AG04449 (cell line): ENCODE results near the gene HOXA6.

Experiments
- CTCF ChIA-PET: fragments of 350-600 bp; formaldehyde crosslinking; extraction: SDS; loops from one replicate; lab custom pipeline; 2021; ENCODE audit warnings: antibody characterized with exemption; lab: Yijun Ruan, JAX
- POLR2A ChIA-PET: fragments of 400-600, 350-600 bp; formaldehyde crosslinking; extraction: SDS; loops from one replicate; lab custom pipeline; 2020; ENCODE audit warnings: antibody characterized with exemption, inconsistent platforms; lab: Yijun Ruan, JAX
- DNase-seq: peaks from one replicate; pipeline ENCODE4 v3.0.0-alpha.2; 2010; ENCODE audit warnings: low read depth, low spot score
- H3K4me3 ChIP-seq: 2 replicates; pipeline ENCODE4 v1.5.1; 2011; ENCODE audit warnings: low read depth, mild to moderate bottlenecking, control low read depth, low read length
- TF ChIP-seq, protein P1 (sequence below): IDR thresholded peaks from one replicate; pipeline ENCODE4 v1.5.1; 2011; ENCODE audit warnings: mild to moderate bottlenecking, moderate library complexity, low read length, control low read depth, inconsistent platforms; ENCODE audit not compliant: insufficient read depth; ENCODE audit errors: missing control alignments

Gene HOXA6

DNA sequence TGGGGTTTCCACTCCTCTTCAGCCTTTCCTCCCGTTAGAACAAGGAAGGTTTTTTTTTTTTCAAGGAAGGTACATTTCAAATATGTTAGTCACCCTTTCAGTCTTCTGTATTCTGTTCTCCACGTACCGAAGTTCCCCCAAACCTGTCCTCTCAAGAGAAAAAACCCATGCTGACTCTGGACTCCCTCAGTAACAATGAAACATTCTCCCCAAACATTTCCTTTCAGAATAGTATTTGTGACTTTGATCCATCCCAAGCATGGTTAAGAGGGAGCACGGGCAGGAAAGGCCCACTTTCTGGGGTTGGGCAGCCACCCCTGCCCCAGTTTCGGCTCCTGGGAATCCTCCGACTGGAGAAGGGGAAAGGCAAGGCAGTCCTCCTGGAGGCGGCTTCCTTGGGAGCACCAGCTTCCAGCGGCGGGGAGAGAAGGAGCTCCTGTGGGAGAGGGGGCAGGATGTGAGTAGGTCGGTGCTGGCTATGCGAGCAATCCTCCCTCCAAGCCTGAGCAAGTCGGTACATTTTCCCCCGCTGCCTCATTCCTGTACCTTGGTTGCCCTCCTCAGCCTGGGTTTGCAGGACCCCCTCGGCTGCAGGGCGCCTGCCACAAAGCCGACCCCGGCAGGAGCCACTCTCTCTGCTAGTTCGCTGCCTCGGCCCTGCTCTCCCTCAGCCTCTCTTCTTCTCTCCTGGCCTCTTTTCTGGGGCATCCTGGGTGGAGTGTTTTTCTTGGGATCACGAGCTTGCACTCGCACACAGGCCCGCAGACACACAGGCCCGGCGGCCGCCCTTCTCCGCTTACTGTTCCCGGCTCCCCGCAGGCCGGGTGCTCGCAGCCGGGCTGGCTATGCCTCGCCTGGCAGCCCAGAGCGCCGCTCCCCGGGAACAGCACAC is 49.6 kb downstream of the HOXA6 start:
- TF ChIP-seq, protein P1, sequence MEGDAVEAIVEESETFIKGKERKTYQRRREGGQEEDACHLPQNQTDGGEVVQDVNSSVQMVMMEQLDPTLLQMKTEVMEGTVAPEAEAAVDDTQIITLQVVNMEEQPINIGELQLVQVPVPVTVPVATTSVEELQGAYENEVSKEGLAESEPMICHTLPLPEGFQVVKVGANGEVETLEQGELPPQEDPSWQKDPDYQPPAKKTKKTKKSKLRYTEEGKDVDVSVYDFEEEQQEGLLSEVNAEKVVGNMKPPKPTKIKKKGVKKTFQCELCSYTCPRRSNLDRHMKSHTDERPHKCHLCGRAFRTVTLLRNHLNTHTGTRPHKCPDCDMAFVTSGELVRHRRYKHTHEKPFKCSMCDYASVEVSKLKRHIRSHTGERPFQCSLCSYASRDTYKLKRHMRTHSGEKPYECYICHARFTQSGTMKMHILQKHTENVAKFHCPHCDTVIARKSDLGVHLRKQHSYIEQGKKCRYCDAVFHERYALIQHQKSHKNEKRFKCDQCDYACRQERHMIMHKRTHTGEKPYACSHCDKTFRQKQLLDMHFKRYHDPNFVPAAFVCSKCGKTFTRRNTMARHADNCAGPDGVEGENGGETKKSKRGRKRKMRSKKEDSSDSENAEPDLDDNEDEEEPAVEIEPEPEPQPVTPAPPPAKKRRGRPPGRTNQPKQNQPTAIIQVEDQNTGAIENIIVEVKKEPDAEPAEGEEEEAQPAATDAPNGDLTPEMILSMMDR = no peak
- peak overlapping the region; percentile 48 for H3K4me3 ChIP-seq
- DNase-seq = no peak
- CTCF ChIA-PET = interaction anchor here (0.9 to 2.6 kb wide), 2 partner anchors 34 to 64 kb away, joined by 3 to 10 read pairs; no protein-coding TSS in a partner anchor
- POLR2A ChIA-PET = interaction anchor here (0.9 kb wide), 1 partner anchor 36 kb away, joined by 3 read pairs; no protein-coding TSS in a partner anchor

DNA sequence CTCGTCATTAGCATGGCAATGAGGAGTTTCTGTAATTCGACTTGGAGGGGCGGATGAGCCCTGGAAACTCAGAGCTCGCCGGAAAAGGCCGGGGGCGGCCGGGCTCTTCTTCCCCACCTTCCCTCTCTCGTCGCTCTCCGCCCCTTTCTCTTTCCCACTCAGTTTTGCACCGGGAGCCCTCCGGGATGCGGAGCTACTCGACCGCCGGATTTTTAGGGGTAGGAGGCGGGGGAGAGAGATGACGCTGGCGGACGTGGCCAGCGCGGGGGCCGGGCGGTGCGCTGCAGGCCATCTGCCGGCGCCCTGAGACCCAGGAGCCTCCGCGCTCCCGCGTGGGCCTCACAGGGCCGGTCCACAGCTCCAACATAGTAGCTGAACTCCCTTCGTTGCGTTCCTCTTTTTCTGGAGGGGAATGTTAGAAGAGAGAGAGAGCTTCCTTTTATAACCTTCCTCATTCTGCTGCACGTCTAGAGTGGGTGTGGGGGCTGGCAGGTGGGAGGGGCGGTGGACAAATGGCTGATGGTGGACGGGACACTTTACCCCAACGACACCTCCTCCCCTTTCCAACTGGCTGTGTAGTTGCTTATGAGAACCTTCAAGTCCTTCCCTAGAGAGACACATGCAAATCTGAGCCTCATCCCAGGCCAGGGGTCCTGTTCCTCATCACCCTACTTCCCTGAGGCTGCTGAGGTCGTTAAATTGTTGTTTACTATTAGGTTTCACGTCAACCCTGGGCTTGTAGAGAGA is 50.6 kb downstream of the HOXA6 start:
- POLR2A ChIA-PET = interaction anchor here (0.6 to 1.5 kb wide), 6 partner anchors 9 to 1710 kb away, joined by 3 to 6 read pairs (median 4); partner anchors contain the start of gene HOXA4
- TF ChIP-seq, protein P1 = no peak
- H3K4me3 ChIP-seq = peak overlapping the region; percentile 77

DNA sequence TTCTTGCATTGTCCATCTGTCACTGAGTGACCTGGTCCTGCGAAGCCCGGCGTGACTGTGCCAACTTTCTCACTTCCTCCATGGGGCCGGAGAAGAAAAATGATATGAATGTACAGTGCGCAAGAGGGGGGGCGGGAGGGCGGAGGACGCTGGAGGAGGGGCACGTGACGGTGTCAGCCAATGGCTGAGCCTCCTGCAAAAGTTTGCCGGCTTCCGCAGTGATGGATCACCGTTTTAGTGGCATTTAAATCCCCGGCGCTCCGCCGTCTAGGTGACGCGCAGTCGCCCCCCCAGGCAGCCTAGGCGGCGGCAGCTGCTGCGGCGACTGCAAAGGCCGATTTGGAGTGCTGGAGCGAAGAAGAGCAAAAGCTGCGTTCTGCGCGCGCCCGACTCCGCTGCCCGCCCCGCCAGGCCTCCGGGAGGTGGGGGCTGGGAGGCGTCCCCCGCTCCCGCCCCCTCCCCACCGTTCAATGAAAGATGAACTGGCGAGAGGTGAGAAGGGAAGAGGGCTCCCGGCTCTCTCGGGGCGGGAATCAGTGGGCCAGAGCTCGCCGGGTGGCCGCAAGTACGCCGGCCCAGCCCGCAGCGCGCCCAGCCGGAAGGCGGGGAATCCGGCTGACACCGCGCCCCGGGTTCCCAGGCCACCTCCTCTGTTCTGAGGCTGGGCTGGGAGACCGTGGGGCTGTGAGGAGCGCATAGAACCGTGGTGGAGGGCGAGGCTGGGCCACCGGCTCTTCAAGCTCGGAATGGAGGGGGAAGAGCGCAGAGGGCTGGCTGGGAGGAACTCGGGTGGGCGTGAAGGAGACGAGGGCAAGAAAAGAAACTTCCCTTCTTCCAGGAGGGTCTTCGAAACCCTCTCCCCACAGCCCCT is 51.4 kb downstream of the HOXA6 start, which contains the start of gene HOXA1:
HOXA1 (minus strand) TSS at position 104 of the 871 bp plus-strand sequence; CDS start at position 16, 88 bp downstream.
- CTCF ChIA-PET = interaction anchor here (0.9 to 2.6 kb wide), 7 partner anchors 13 to 413 kb away, joined by 3 to 10 read pairs (median 3); no protein-coding TSS in a partner anchor
- peak; percentile 58 for DNase-seq
- TF ChIP-seq, protein P1 = no peak
- H3K4me3 ChIP-seq = peak within 1 kb of the TSS; percentile 77
- POLR2A ChIA-PET = interaction anchor here (0.6 to 1.5 kb wide), 7 partner anchors 10 to 1711 kb away, joined by 3 to 6 read pairs (median 4); partner anchors contain the start of gene HOXA4

More for the DNA sequence above, 50.6 kb downstream of the HOXA6 start:
- no peak for DNase-seq
- CTCF ChIA-PET = interaction anchor here (0.9 to 2.6 kb wide), 8 partner anchors 12 to 414 kb away, joined by 3 to 10 read pairs (median 3); no protein-coding TSS in a partner anchor
